Neural crest cell (in vitro differentiated cells): ENCODE data around the gene FYTTD1. TPM values are rescaled to one million over a fixed set of nuclear protein-coding genes. Genes with fewer than 3 reads are reported as not detected.
A peak's percentile ranks its signal among the peaks of the same experiment; 100 is the strongest.

Experiments
- DNase-seq: peaks from one replicate; pipeline ENCODE4 v3.0.0; 2021; ENCODE audit warnings: low read depth, mixed read lengths, low spot score
- H3K27ac Mint-ChIP-seq: one replicate; pipeline ENCODE4 v1.8.0; 2021; ENCODE audit warnings: mild to moderate bottlenecking, mixed read lengths; ENCODE audit not compliant: unreplicated experiment
- H3K27me3 Mint-ChIP-seq: 2 replicates; pipeline ENCODE4 v1.8.0; 2021; ENCODE audit warnings: low read depth, mild to moderate bottlenecking, mixed read lengths
- H3K36me3 Mint-ChIP-seq: 2 replicates; pipeline ENCODE4 v1.8.0; 2021; ENCODE audit warnings: low read depth, mild to moderate bottlenecking, mixed read lengths
- H3K4me1 Mint-ChIP-seq: 2 replicates; pipeline ENCODE4 v1.8.0; 2021; ENCODE audit warnings: mixed read lengths
- H3K4me3 Mint-ChIP-seq: one replicate; pipeline ENCODE4 v1.8.0; 2021; ENCODE audit warnings: mild to moderate bottlenecking, mixed read lengths
- H3K9me3 Mint-ChIP-seq: 2 replicates; pipeline ENCODE4 v1.8.0; 2021; ENCODE audit warnings: mixed read lengths
- CTCF ChIP-seq: fragments of 200-600 bp; sonication (generic); conservative IDR thresholded peaks from 2 replicates; pipeline ENCODE4 v1.5.0; 2021; ENCODE audit warnings: antibody characterized with exemption, mild to moderate bottlenecking
- total RNA-seq: library from RNA; stranded (reverse); gene quantifications from 2 replicates; pipeline ENCODE4 v1.2.1, GENCODE V29; 2021

The FYTTD1 gene
- total RNA-seq, 1 donor from 2014 or later, result 52.5 TPM

GRCh38 chr3:197787412-197787811, 37.7 kb downstream of the FYTTD1 start:
- Mint-ChIP-seq H3K4me1 (peaks cover 17% of the 10 kb centered on the region), H3K36me3 (no peaks in the 10 kb centered on the region), H3K9me3 (no peaks in the 10 kb centered on the region), H3K4me3 (no peak overlapping the region), H3K27me3 (no peaks in the 10 kb centered on the region), H3K27ac (no peak overlapping the region)
- no peak for TF ChIP-seq CTCF
- no peak for DNase-seq

GRCh38 chr3:197789309-197789708, 39.6 kb downstream of the FYTTD1 start:
- Mint-ChIP-seq H3K27ac (no peak overlapping the region), H3K9me3 (no peaks in the 10 kb centered on the region), H3K4me3 (peak overlapping the region; percentile 96), H3K27me3 (no peaks in the 10 kb centered on the region), H3K36me3 (no peaks in the 10 kb centered on the region), H3K4me1 (peaks cover 32% of the 10 kb centered on the region)
- no peak for TF ChIP-seq CTCF
- DNase-seq, result no peak

GRCh38 chr3:197790033-197790432, 40.4 kb downstream of the FYTTD1 start:
- H3K9me3 Mint-ChIP-seq, result no peaks in the 10 kb centered on the region
- TF ChIP-seq CTCF, result no peak
- DNase-seq, result no peak
- no peak overlapping the region for H3K27ac Mint-ChIP-seq
- peaks cover 33% of the 10 kb centered on the region for H3K4me1 Mint-ChIP-seq
- H3K36me3 Mint-ChIP-seq, result no peaks in the 10 kb centered on the region
- H3K4me3 Mint-ChIP-seq, result peak overlapping the region; percentile 96
- no peaks in the 10 kb centered on the region for H3K27me3 Mint-ChIP-seq

GRCh38 chr3:197791113-197791891, 41.6 kb downstream of the FYTTD1 start, which contains the start of gene LRCH3:
LRCH3 (plus strand) TSS chr3:197791254; CDS start chr3:197791279, 25 bp downstream.
- no peaks in the 10 kb centered on the region for H3K27me3 Mint-ChIP-seq
- peak within 1 kb of the TSS; percentile 97 for H3K27ac Mint-ChIP-seq
- DNase-seq, result peak; percentile 94
- H3K9me3 Mint-ChIP-seq, result no peaks in the 10 kb centered on the region
- TF ChIP-seq CTCF, result no peak
- H3K36me3 Mint-ChIP-seq, result no peaks in the 10 kb centered on the region
- H3K4me1 Mint-ChIP-seq, result peaks cover 41% of the 10 kb centered on the region
- peak within 1 kb of the TSS; percentile 96 for H3K4me3 Mint-ChIP-seq

- Mint-ChIP-seq H3K4me1 (peaks cover 42% of the 10 kb centered on the region), H3K36me3 (no peaks in the 10 kb centered on the region), H3K27me3 (no peaks in the 10 kb centered on the region), H3K4me3 (peak overlapping the region; percentile 90), H3K27ac (peak overlapping the region; percentile 97), H3K9me3 (no peaks in the 10 kb centered on the region)
- no peak for DNase-seq
- no peak for TF ChIP-seq CTCF
Observed at GRCh38 chr3:197791892-197792647, 42.4 kb downstream of the FYTTD1 start.
